Stimulated activated CD8-positive, alpha-beta memory T cell treated with anti-CD3 and anti-CD28 coated beads, Interleukin-12 subunit alpha, Interleukin-12 subunit beta, amount 100 ng/mL, for 1 hour (primary cell): ENCODE results near the gene FAF2.

Experiments used
- DNase-seq: peaks from one replicate; pipeline ENCODE4 v3.0.0-alpha.2; 2020; ENCODE audit warnings: low read depth

FAF2 gene

GRCh38 chr5:176501333-176501732, 53.1 kb downstream of the FAF2 start:
- DNase-seq, result no peak

GRCh38 chr5:176503496-176503895, 55.3 kb downstream of the FAF2 start:
- DNase-seq, result no peak

- DNase-seq, result no peak
Measured at GRCh38 chr5:176507911-176508310, 59.7 kb downstream of the FAF2 start.

- DNase-seq, result no peak
Measured at GRCh38 chr5:176508603-176509002, 60.4 kb downstream of the FAF2 start.

- no peak for DNase-seq
Measured at GRCh38 chr5:176513788-176514187, 65.6 kb downstream of the FAF2 start.

- no peak for DNase-seq
Measured at GRCh38 chr5:176514244-176514950, 66.2 kb downstream of the FAF2 start.

GRCh38 chr5:176515396-176515795, 67.2 kb downstream of the FAF2 start:
- no peak for DNase-seq

GRCh38 chr5:176517053-176517661, 69.0 kb downstream of the FAF2 start:
- no peak for DNase-seq

- DNase-seq, result no peak
Measured at GRCh38 chr5:176519810-176520720, 71.9 kb downstream of the FAF2 start.

- no peak for DNase-seq
Measured at GRCh38 chr5:176521286-176521685, 73.1 kb downstream of the FAF2 start.

GRCh38 chr5:176521699-176522263, 73.6 kb downstream of the FAF2 start:
- no peak for DNase-seq

GRCh38 chr5:176524138-176524537, 76.0 kb downstream of the FAF2 start:
- DNase-seq, result no peak

GRCh38 chr5:176524987-176525386, 76.8 kb downstream of the FAF2 start:
- DNase-seq, result no peak

- DNase-seq, result no peak
Measured at GRCh38 chr5:176525677-176526076, 77.5 kb downstream of the FAF2 start.

- DNase-seq, result no peak
Measured at GRCh38 chr5:176526462-176526861, 78.3 kb downstream of the FAF2 start.

- DNase-seq, result no peak
Measured at GRCh38 chr5:176527246-176528222, 79.3 kb downstream of the FAF2 start.

GRCh38 chr5:176528301-176528700, 80.1 kb downstream of the FAF2 start:
- DNase-seq, result no peak

- DNase-seq, result no peak
Measured at GRCh38 chr5:176528761-176529115, 80.6 kb downstream of the FAF2 start.

- no peak for DNase-seq
Measured at GRCh38 chr5:176529116-176529740, 81.0 kb downstream of the FAF2 start.

- no peak for DNase-seq
Measured at GRCh38 chr5:176529741-176530141, 81.6 kb downstream of the FAF2 start.

- DNase-seq, result no peak
Measured at GRCh38 chr5:176530393-176530982, 82.3 kb downstream of the FAF2 start.
